ENCODE data around the gene CENPW. TPM values are rescaled to one million over a fixed set of nuclear protein-coding genes. Genes with fewer than 3 reads are reported as not detected.

CENPW gene
- total RNA-seq, 1 donor from 2014 or later = 7.5 TPM

DNA sequence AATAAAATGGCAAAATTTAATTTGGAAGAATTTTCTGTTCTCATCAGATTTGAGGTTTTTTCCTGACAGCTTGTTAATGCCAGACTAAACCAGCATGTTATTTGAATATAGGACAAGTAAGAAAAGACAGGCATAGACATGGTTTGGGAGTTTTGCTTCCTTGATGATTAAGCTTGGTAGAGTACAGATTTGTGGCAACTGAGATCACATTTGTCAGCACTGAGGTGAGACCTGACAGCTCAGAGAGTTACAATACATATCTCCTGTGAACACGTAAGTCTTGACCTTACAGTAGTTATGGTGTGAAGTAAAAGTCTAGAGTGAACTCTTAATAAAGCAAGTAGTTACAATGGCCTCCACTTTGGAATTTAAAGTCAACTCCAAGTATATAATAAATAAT lies 34.5 kb downstream of the CENPW start:
- DNase-seq = no peak

DNA sequence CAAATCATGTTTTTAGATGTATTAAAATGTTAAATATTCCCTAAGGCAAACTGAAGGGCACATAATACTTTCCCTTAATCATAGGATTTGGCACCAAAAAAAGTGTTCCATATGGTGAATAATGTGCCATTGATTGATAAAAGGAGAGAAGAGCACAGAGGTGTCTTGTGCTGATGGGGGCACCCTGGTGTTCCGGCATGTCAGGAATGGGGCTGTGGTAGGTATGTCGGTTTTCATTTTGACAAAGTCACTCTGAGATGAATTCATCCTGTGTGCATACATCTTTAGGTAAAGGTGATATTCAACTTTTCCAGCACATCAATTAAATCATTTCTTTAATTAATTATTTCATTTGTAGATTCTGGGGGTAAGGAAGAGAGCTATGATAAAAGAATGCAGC lies 36.8 kb downstream of the CENPW start:
- DNase-seq = no peak

GRCh38 chr6:126377594-126378153 lies 37.8 kb downstream of the CENPW start:
- no peak for DNase-seq

GRCh38 chr6:126380072-126380583 lies 40.2 kb downstream of the CENPW start:
- DNase-seq = no peak

- no peak for DNase-seq
Measured at GRCh38 chr6:126381498-126381897, 41.6 kb downstream of the CENPW start.

DNA sequence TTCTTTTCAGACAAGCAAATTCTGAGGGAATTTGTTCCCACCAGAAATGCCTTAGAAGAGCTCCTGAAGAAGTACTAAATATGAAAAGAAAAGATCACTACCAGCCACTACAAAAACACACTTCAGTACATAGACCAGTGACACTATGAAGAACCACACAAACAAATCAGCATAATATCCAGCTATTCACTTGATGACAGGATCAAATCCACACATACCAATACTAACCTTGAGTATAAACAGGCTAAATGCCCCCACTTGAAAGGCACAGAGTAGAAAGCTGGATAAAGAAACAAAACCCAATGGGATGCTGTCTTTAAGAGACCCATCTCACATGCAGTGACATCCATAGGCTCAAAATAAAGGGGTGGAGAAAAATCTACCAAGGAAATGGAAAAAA lies 43.3 kb downstream of the CENPW start:
- no peak for DNase-seq

DNA sequence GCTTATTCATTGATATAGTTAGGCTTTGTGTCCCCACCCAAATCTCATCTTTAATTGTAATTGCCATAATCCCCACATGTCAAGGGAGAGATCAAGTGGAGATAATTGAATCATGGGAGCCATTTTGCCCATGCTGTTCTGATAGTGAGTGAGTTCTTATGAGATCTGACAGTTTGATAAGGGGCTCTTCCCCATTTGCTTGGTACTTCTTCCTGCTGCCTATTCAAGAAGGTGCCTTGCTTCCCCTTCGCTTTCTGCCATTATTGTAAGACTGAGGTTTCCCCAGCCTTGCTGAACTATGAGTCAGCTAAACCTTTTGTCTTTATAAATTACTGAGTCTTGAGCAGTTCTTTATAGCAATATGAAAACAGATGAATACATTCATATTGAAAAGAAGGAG lies 45.6 kb downstream of the CENPW start:
- no peak for DNase-seq

- no peak for DNase-seq
Measured at GRCh38 chr6:126388104-126388598, 48.2 kb downstream of the CENPW start.

DNA sequence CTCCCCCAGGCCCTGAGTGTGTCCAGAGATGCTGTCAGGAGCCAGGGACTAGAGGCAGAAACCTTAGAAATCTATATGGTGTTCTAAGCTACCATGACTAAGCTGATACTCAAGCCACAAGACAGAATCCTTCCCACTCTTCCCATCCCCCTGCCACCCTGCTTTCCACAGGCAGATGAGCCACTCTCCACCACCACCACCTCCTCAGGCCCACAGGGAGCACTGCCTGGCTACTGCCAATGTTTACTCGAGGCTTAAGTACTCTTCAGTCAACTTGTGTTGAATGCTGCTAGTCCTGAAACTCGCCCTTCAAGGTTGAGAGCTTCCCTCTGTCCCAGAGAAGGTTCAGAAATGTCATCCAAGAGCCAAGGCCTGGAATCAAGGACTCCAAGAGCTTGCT lies 56.2 kb downstream of the CENPW start:
- DNase-seq = no peak
